C4-2B (cell line): ENCODE results near the gene DAAM1.

Experiments
- CTCF ChIP-seq: fragments of 450-650 bp; conservative IDR thresholded peaks from 2 replicates; pipeline ENCODE4 v1.5.1; 2017; ENCODE audit warnings: mild to moderate bottlenecking
- ZFX ChIP-seq: fragments of 450-650 bp; IDR thresholded peaks from 2 replicates; pipeline ENCODE4 v1.6.1; 2017

- TF ChIP-seq CTCF (no peak), ZFX (no peak)
Measured at GRCh38 chr14:59338761-59339160, 150.3 kb downstream of the DAAM1 start.
